Measurements from ENCODE around the gene RFPL4AL1.

DNA sequence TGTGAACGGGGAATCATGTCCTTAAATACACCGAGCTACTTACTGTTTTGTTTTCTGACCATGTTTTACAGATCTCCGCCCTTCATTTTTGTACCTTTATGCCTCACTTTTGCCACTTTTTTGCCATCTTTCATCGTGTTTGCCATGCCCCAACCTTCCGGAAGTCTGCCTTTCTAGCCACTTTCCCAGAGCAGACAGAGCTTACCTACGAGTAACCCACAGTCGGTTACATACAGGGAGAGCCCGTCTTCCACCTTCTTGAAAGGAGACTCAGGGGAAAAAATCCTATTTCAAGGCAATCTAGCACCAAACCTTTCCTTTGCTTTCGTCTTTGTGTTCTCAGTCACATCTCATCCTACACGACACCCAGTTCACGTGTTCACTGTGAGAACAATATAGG, 26.1 kb downstream of the RFPL4AL1 start:
- TF ChIP-seq POLR2AphosphoS5 (IDR thresholded peaks at IDR 0.05) (no peak), POLR2A (IDR thresholded peaks at IDR 0.05) (no peak)
- TF ChIP-seq, protein P1, sequence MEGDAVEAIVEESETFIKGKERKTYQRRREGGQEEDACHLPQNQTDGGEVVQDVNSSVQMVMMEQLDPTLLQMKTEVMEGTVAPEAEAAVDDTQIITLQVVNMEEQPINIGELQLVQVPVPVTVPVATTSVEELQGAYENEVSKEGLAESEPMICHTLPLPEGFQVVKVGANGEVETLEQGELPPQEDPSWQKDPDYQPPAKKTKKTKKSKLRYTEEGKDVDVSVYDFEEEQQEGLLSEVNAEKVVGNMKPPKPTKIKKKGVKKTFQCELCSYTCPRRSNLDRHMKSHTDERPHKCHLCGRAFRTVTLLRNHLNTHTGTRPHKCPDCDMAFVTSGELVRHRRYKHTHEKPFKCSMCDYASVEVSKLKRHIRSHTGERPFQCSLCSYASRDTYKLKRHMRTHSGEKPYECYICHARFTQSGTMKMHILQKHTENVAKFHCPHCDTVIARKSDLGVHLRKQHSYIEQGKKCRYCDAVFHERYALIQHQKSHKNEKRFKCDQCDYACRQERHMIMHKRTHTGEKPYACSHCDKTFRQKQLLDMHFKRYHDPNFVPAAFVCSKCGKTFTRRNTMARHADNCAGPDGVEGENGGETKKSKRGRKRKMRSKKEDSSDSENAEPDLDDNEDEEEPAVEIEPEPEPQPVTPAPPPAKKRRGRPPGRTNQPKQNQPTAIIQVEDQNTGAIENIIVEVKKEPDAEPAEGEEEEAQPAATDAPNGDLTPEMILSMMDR (IDR thresholded peaks at IDR 0.05): no peak

All from sigmoid colon (tissue), 4 donors.